GM18858 (cell line): ENCODE measurements around the gene DAPP1.
"Not testable (repeated sequence)": the region's sequence is repeated elsewhere in the genome, so short reads cannot be mapped to it uniquely, and the experiment has no call there.

Source experiments
- ATAC-seq: cut with Tn5 transposase; IDR thresholded peaks from one replicate; pipeline ENCODE4 v1.9.1; 2021; ENCODE audit not compliant: unreplicated experiment

The DAPP1 gene

GRCh38 chr4:99816545-99817308 lies at the start of gene DAPP1:
DAPP1 (plus strand) TSS chr4:99816827; CDS start chr4:99816914, 87 bp downstream.
- peak; percentile 95 for ATAC-seq

GRCh38 chr4:99770842-99771241 lies 45.8 kb upstream of the DAPP1 start:
- ATAC-seq: not testable (repeated sequence)

GRCh38 chr4:99783940-99784339 lies 32.7 kb upstream of the DAPP1 start:
- ATAC-seq: no peak

GRCh38 chr4:99784842-99785241 lies 31.8 kb upstream of the DAPP1 start:
- no peak for ATAC-seq

GRCh38 chr4:99790796-99791617 lies 25.6 kb upstream of the DAPP1 start:
- no peak for ATAC-seq

GRCh38 chr4:99800332-99801004 lies 16.2 kb upstream of the DAPP1 start:
- ATAC-seq: no peak

- ATAC-seq: no peak
Measured at GRCh38 chr4:99801005-99801699, 15.5 kb upstream of the DAPP1 start.

GRCh38 chr4:99803566-99804101 lies 13.0 kb upstream of the DAPP1 start:
- ATAC-seq: no peak

GRCh38 chr4:99806545-99806944 lies 10.1 kb upstream of the DAPP1 start:
- no peak for ATAC-seq

- no peak for ATAC-seq
Measured at GRCh38 chr4:99807666-99808065, 9.0 kb upstream of the DAPP1 start.

- peak; percentile 90 for ATAC-seq
Measured at GRCh38 chr4:99808260-99808857, 8.3 kb upstream of the DAPP1 start.

- no peak for ATAC-seq
Measured at GRCh38 chr4:99809326-99809725, 7.3 kb upstream of the DAPP1 start.

GRCh38 chr4:99810536-99810935 lies 6.1 kb upstream of the DAPP1 start:
- ATAC-seq: no peak

GRCh38 chr4:99811117-99811516 lies 5.5 kb upstream of the DAPP1 start:
- ATAC-seq: no peak

- no peak for ATAC-seq
Measured at GRCh38 chr4:99811850-99812249, 4.8 kb upstream of the DAPP1 start.

- ATAC-seq: no peak
Measured at GRCh38 chr4:99815597-99816011, 1.0 kb upstream of the DAPP1 start.

- ATAC-seq: peak; percentile 9
Measured at GRCh38 chr4:99817309-99817890, 773 bp downstream of the DAPP1 start.

- ATAC-seq: no peak
Measured at GRCh38 chr4:99818661-99819060, 2.0 kb downstream of the DAPP1 start.

GRCh38 chr4:99821918-99822503 lies 5.4 kb downstream of the DAPP1 start:
- peak; percentile 86 for ATAC-seq

GRCh38 chr4:99822734-99823133 lies 6.1 kb downstream of the DAPP1 start:
- ATAC-seq: no peak
